Measurements from ENCODE around the gene MAPK11. TPM values are rescaled to one million over a fixed set of nuclear protein-coding genes. Genes with fewer than 3 reads are reported as not detected.

MAPK11 gene
- total and polyA plus RNA-seq, 10 of the 15 experiments (the other 5 are each of a cell fraction or from before 2014, with no cell fraction given) = 0.05 to 12.8 (median 3.7) TPM

- DNase-seq (ENCODE audit: low read depth, low spot score) (peak; percentile 53), ATAC-seq (peak; percentile 86), FAIRE-seq (peak; percentile 89)
- CTCF ChIA-PET = interaction anchor here (0.6 to 3.1 kb wide), 6 partner anchors 27 to 377 kb away, joined by 3 to 19 read pairs (median 4); no protein-coding TSS in a partner anchor
- no peaks in the 10 kb centered on the region for H3K27me3 ChIP-seq (replicated peaks in 1 of 2; ENCODE audit: control insufficient read depth in 2 of 2, insufficient read depth in 2 of 2, low read length in 1 of 2)
- H3K36me3 ChIP-seq (ENCODE audit: control insufficient read depth in 2 of 2, insufficient read depth in 2 of 2, low read length in 1 of 2) = peaks cover 8 to 19% of the 10 kb centered on the region in 2 experiments; a peak in 3 of 4 replicates
- peak within 1 kb of the TSS; percentile 98 for H3K4me2 ChIP-seq (ENCODE audit: control insufficient read depth, insufficient read depth)
- H2AFZ ChIP-seq (ENCODE audit: control insufficient read depth, low read depth, low read length) = peak within 1 kb of the TSS; percentile 90
- H4K20me1 ChIP-seq (ENCODE audit: control insufficient read depth, insufficient read depth) = no peaks in the 10 kb centered on the region; the same call in none of the 2 replicates
- H3K9ac ChIP-seq (ENCODE audit: control insufficient read depth, insufficient read depth, low read length) = peak within 1 kb of the TSS; percentile 90
- intact Hi-C loops (cut with micrococcal nuclease; ENCODE audit: unreplicated experiment) = loop anchor here (5.0 to 10.0 kb wide), 2 partner anchors 230 to 378 kb away; partner anchors contain the start of gene SBF1
- RAD21 ChIA-PET (ENCODE audit: unreplicated experiment) = interaction anchor here (0.5 to 1.1 kb wide), 3 partner anchors 50 to 304 kb away, joined by 3 to 5 read pairs (median 3); partner anchors contain the start of gene SCO2
- peaks cover 20% of the 10 kb centered on the region for H3K4me1 ChIP-seq (ENCODE audit: control insufficient read depth, insufficient read depth, low read length)
- H3K79me2 ChIP-seq (ENCODE audit: control insufficient read depth, insufficient read depth, low read length) = peaks cover 56% of the 10 kb centered on the region
- WGBS (ENCODE audit: insufficient coverage, insufficient replicate concordance, low lambda C conversion rate, missing lambda C conversion rate) = under 1% methylated on average over 74 of the region's 76 CpGs
- in situ Hi-C loops (cut with MboI) = no loop called here
- no peaks in the 10 kb centered on the region for H3K9me3 ChIP-seq (replicated peaks; ENCODE audit: control insufficient read depth, insufficient read depth, low read length)
- peak within 1 kb of the TSS; percentile 83 for H3K4me3 ChIP-seq
- BruUV-seq (replicated peaks) = TSS peak; percentile 73
- POLR2A ChIA-PET = interaction anchor here (0.8 to 1.4 kb wide), 4 partner anchors 27 to 319 kb away, joined by 3 to 4 read pairs (median 4); no protein-coding TSS in a partner anchor
- SMC1A ChIA-PET (ENCODE audit: uncharacterized antibody, unreplicated experiment) = interaction anchor here (1.0 to 2.9 kb wide), 3 partner anchors 58 to 253 kb away, joined by 3 to 11 read pairs (median 8); no protein-coding TSS in a partner anchor
- peak within 1 kb of the TSS; percentile 71 for H3K27ac ChIP-seq (ENCODE audit: control insufficient read depth, insufficient read depth)
- TF ChIP-seq MTA3 (IDR thresholded peaks at IDR 0.05; ENCODE audit: borderline replicate concordance, low read length) (no peak), ETV6 (conservative IDR thresholded peaks at IDR 0.05 in 1 of 2, IDR thresholded peaks at IDR 0.05 in 1 of 2; ENCODE audit: borderline replicate concordance in 1 of 2, low read depth in 1 of 2) (no peak), EGR1 (IDR thresholded peaks at IDR 0.05; ENCODE audit: borderline replicate concordance in 1 of 2, low read depth in 2 of 2, low read length in 2 of 2) (peak in 1 of 2 experiments; percentile 38; a peak in 1 of 3 replicates), ATF7 (IDR thresholded peaks at IDR 0.05; ENCODE audit: low read depth) (no peak; the same call in 1 of the 2 replicates), ATF2 (IDR thresholded peaks at IDR 0.05; ENCODE audit: low read length) (no peak), PML (IDR thresholded peaks at IDR 0.05; ENCODE audit: low read length) (peak; percentile 70; the same call in 1 of the 2 replicates), POLR2AphosphoS5 (IDR thresholded peaks at IDR 0.05; ENCODE audit: low read length) (peak; percentile 72), BRCA1 (IDR thresholded peaks at IDR 0.05; ENCODE audit: low read depth, low read length) (no peak), NR2C1 (IDR thresholded peaks at IDR 0.05) (peak; percentile 59; the same call in 1 of the 2 replicates), FOXM1 (IDR thresholded peaks at IDR 0.05; ENCODE audit: low read depth, low read length) (no peak), SMARCA5 (IDR thresholded peaks at IDR 0.05) (no peak), E2F4 (IDR thresholded peaks at IDR 0.05; ENCODE audit: low read depth, low read length) (peak; percentile 36; the same call in 1 of the 2 replicates), IKZF2 (IDR thresholded peaks at IDR 0.05) (no peak), RUNX3 (IDR thresholded peaks at IDR 0.05; ENCODE audit: low read length) (peak; percentile 70), SPI1 (IDR thresholded peaks at IDR 0.05; ENCODE audit: borderline replicate concordance, insufficient read depth, low read depth, low read length) (no peak), CEBPB (IDR thresholded peaks at IDR 0.05; ENCODE audit: borderline replicate concordance in 1 of 2, low read depth in 2 of 2, low read length in 2 of 2) (no peak), GATAD2B (conservative IDR thresholded peaks at IDR 0.05; ENCODE audit: low read depth) (peak; percentile 78; the same call in 1 of the 2 replicates), KAT2A (conservative IDR thresholded peaks at IDR 0.05; ENCODE audit: control insufficient read depth, low read depth, low read length) (no peak), SREBF1 (IDR thresholded peaks at IDR 0.05; ENCODE audit: low read length) (no peak), LARP7 (IDR thresholded peaks at IDR 0.05) (peak; percentile 87), CHD2 (IDR thresholded peaks at IDR 0.05; ENCODE audit: borderline replicate concordance, low read depth, low read length) (peak; percentile 95), DPF2 (IDR thresholded peaks at IDR 0.05) (peak; percentile 49; the same call in 1 of the 2 replicates)
Observed at GRCh38 chr22:50244420-50245213, 25.6 kb downstream of the MAPK11 start, which contains the start of gene TUBGCP6. TSS of gene TUBGCP6 (minus strand) at chr22:50245023. CDS start at chr22:50244459, 564 bp downstream.

Measured in GM12878 (cell line).